CD4-positive, alpha-beta T cell treated with Interleukin-1 beta for 1 hour (primary cell): ENCODE data around the gene SLC35F1.
"Not testable (repeated sequence)": the region's sequence is repeated elsewhere in the genome, so short reads cannot be mapped to it uniquely, and the experiment has no call there.

Experiments used
- DNase-seq, 2 donors: peaks; one replicate each; pipeline ENCODE4 v3.0.0-alpha.2; 2020 to 2022

SLC35F1 gene

DNA sequence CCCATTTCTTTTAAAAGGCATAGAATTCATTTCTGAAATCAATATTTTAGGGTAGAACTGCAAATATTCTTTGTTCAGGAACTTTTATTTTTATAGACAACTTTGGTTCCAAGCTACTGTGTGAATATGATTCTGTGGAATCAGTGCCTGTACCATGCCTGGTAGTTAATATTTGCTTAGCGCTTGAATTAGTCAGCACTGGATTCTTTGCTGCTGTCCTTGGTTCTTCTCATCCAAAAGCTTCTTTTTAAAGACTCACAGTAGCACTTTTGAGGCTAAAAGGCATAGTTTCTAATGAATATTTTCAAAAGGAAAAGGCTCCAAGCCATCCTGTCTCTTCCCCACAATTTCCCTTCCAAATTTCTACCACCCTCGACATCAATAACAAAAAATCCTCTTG lies 109.5 kb downstream of the SLC35F1 start:
- DNase-seq: no peak

DNA sequence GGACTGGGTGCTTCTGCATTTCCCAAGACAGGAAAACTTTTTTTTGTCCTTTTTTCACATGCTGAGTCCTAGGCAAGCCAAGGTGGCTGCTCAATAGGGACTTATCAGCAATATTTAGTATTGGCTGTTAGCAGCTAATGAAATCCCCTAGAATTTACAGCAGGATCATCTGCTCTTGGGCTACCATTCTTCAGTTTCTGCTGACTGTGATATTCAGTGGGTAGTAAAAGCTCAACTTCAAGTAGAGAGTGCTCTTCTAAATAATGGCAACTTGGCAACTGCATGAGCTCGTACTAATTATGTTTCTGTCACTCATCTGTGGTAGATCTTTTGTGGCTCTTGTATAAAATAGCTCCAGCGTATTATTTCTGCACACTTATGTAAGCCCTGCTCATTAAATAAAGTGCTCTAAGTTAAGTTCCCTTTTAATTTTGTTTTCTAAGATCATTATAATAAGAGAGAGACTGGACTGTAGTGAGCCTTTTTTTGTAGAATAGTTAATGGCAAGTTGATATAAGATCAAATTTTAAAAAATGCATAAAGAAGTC lies 110.3 kb downstream of the SLC35F1 start:
- no peak for DNase-seq

DNA sequence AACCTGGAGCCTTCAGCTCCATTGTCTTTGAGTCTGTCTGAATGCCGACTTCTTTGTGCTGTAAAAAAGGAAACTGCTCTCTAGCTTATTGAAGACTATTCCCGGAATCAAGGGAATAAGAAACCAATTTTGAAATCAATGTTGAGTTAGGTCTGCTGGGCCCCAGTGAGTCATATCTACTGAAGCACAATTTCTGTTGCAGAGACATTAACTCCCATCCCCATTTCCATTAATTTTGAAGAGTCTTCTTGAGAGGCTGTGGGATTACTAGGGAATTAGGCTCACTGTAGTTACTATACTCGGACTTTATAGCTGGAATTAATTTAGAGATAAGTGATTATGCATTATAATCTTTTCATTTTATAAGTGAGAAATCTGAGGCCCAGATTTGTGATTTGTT lies 116.7 kb downstream of the SLC35F1 start:
- no peak for DNase-seq

DNA sequence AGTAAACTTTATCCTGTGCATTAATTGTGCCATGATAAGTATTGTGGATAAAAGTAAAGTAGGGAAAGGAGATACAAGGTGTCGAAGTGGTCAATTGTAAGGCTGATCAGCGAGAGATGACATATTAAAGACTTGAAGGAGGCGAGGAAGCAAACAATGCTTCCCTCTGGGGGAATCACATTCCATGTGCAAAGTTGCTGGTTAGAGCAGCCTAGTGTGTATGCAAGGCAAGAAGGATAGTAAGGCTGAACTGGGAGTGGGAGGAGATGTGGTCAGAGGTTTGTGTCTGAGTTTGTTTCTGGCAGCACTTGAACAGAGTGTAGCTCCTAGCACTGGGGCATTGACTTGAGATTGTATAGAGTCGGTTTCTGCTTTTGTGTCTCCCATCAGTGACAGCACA lies 122.9 kb downstream of the SLC35F1 start:
- no peak for DNase-seq

DNA sequence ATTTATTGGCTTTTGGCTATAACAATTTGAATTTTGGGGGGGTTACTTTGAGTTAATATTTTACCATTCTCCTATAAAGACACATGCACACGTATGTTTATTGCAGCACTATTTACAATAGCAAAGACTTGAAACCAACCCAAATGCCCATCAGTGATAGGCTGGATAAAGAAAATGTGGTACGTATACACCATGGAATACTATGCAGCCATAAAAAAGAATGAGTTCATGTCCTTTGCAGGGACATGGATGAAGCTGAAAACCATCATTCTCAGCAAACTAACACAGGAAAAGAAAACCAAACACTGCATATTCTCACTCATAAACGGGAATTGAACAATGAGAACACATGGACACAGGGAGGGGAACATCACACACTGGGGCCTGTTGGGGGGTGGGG lies 130.4 kb downstream of the SLC35F1 start:
- DNase-seq: not testable (repeated sequence)

DNA sequence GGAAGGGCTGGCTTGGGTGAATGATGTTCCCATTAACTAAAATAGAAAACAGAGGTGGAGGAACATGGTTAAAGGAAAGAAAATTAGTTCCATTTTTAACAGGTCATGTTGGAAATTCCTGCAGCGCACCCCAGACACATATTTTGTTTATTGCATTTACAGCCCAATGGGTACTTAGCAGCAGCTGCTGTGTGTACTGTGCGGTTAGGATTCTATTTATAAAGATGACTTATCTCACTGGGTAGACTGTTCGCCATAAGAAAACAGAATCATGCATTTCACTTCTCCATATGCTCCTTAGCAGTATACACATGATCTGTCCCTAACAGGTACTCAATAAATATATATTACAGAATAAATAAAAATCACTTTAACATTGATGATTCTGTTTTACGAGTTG lies 135.8 kb downstream of the SLC35F1 start:
- no peak for DNase-seq

DNA sequence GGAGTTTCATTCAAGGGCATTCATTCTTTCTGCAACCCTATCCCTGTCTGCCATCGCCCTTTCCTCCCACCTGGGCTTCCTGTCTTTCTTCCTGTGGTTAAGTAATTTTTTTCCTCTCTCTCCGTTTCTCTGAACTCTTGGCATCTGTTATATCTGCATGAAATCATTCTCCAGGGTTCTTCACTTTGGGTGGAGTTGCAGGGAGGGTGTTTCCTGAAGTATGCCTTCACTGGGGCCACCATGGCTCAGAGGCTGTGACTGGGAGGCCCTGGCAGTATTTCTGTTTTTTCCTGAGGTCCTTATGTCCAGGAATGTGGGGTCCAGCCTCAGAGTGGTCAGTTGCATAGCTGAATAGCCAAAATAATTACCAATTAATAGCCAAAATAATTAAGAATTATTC lies 137.2 kb downstream of the SLC35F1 start:
- no peak for DNase-seq

DNA sequence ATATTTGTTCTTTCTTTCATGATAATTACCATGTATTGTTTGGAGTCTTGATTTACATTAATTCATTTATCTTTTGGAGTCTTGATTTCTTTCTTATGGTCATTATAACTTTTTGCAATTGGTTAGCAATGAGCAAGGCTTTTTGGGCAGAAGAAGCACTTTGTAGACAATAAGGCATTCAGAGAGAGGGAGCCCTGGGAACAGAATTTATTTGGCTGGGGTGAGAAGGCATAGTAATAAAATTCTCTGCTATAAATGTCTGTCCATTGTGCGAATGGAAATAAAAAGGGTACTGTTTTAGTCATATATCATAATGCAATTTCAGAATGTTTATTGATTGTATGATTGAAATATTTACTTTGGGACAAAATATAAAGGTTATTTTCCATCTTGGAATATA lies 147.0 kb downstream of the SLC35F1 start:
- DNase-seq: no peak

DNA sequence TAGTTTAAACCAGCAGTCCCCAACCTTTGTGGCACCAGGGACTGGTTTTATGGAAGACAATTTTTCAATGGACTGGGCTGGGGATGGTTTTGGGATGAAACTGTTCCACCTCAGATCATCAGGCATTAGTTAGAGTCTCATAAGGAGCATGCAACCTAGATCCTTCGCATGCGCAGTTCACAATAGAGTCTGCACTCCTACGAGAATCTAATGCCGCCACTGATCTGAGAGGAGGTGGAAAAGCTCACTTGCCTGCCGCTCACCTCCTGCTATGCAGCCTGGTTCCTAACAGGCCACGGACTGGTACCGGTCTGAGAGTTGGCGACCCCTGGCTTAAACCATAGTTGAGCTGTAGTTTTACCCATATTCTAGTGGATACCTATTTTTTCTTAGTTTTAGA lies 154.6 kb downstream of the SLC35F1 start:
- no peak for DNase-seq

DNA sequence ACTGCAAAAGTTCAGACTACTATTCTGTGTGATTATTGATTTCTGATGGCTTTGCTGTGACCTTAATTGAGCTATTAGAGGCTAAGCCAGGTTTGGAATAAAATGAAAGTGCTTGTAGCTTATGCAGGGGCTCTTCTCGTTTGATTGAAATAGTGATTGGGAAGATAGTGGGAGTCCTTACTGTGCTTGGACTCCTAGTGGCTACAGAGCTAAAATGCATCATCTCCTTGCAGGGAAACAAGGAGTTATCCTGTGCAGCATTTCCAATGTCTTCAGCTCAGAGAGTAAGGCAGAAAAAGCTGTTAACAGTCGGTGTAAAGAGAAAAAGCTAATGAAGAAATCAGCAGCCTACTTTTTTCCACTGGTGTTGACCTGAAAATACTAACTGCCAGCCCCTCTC lies 173.5 kb downstream of the SLC35F1 start:
- DNase-seq: no peak

DNA sequence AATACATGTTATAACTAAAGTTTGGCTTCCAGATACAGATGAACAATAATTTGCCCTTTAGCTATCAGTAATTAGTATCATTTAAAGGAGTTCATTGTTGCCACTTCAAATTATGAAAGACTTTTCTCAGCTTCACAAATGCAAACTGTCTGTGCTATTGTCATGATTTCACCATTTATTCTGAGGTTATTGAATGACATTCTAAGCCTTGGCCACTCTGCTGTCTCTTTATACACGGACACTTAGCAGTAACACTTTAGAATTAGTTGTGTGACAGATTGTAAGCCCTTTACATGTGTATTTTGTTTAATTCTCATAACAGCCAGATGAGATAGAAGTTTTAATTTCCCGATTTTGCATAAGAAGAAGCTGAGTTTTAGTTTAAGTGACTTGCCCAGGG lies 176.6 kb downstream of the SLC35F1 start:
- DNase-seq: no peak

DNA sequence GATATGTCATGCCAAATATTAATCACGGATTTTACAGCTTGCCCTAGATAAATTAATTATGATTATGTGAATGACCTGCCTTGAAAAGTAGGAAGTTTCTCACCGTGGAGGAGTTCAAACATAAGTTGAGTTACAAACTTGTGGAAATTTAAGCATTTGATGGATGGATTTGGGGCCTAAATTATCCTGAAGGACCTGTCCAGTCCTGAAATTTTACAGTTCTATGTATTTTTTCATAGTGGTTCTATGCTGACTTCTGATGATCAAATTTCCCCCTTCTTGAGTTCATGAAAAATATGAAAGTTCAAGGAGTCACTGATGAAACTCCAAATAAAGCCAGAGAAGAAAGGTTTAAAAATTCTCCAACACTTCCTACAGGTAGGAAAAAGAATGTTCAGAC lies 178.6 kb downstream of the SLC35F1 start:
- no peak for DNase-seq

DNA sequence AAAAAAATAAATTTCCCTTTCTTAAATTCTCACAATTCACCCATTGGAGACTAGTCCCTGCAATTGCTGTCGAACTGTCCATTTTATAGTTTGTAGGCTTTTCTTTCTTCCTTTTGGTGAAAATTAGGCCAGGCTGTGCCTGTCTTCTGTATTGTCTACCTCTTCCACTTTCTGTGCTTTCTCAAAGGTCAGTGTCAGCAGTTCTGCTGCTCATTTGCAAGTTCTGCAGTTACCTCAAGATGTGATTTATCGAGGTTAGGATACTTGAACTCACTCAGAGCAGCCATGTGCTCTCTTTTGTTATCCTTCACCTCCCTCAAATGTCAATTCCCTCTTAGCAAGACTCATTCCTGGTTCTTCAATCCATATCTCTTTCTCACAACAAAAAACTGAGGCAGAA lies 179.1 kb downstream of the SLC35F1 start:
- no peak for DNase-seq

DNA sequence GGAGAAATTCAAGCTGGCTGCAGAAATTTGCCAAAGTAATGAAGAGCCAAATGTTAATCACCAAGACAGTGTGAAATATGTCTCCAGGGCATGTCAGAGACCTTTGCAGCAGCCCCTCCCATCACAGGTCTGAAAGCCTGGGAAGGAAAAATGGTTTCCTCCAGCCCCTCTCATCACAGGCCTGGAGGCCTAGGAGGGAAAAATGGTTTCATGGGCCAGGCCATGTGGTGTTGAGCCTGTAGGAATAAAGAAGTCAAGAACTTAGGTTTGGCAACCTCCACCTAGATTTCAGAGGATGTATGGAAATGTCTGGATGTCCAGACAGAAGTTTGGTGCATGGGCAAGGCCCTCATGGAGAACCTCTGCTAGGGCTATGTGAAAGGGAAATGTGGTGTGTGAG lies 185.0 kb downstream of the SLC35F1 start:
- DNase-seq: no peak

DNA sequence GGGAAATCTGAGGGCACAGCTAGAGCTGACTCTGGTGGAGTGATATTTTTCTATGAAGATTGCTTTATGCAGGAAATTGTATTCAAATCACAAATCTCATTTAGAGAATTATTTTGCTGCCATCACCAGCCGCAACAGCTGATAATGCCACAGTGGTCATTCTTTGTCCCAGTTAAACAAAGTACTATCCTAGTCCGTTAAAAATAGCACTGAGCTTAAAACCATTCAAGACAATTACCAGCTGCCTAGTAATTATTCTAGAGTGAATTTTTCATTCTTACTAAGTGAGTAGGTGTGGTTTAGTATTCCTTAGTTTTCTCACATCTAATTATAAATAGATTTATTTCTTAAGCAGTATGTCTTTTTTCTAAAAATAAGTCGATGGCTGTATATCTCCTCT lies 190.5 kb downstream of the SLC35F1 start:
- DNase-seq: no peak

DNA sequence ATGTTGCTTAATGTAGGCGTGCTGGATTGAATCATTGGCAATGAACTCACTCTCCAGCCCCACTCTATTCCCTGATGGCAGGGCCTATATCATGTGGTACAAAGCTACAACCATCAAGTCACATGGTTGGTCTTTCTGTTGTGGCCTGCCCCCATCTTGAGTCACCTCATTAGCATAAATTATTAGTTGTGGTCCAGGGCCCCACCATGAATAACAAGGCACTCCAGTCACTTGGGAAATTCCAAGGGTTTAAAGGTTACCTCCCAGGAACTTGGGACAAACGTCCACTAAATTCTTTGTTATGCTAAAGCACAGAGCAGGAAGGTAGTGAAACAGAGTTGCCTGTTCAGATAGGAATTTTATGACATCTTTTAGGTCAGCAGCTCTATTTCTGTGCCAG lies 193.7 kb downstream of the SLC35F1 start:
- no peak for DNase-seq

DNA sequence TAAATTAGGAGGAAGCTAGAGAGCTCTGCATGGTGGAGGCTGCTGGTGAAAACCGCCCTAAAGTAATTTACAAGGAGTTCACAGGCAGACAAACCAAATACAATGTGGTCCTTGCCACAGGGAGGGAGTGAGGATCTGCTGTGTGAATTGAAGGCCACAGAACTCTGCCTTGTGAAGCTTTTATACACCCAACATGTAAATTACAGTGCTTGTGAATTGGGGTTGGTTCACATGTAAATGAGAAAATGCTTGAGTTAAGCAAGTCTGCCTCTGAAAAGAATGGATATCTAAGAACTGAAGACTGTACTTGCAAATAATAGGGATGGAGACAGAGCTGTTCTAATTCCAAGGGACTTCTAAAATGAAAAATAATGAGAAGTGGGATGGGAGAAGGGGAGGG lies 194.2 kb downstream of the SLC35F1 start:
- no peak for DNase-seq

DNA sequence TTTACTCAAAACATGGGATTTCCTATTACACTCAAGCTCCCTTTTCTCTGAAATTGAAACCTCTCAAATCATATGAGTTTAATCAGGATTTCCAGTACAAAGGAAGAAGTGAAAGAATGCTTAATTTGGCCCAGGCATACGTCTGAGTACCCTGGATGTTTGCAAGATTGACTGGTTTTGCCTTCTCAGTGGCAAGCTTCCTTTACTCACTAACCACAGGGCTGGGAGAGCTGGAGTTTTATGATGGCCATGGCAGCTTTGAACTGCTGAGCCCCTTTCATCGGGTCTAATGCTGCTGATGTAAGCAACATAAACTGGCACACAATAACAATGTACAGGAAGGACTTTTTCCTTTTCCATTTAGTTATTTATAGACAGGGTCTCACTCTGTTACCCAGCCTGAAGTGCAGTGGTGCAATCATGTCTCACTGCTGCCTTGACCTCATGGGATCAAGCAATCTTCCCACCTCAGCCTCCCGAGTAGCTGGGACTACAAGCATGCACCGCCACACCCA lies 194.8 kb downstream of the SLC35F1 start:
- no peak for DNase-seq

DNA sequence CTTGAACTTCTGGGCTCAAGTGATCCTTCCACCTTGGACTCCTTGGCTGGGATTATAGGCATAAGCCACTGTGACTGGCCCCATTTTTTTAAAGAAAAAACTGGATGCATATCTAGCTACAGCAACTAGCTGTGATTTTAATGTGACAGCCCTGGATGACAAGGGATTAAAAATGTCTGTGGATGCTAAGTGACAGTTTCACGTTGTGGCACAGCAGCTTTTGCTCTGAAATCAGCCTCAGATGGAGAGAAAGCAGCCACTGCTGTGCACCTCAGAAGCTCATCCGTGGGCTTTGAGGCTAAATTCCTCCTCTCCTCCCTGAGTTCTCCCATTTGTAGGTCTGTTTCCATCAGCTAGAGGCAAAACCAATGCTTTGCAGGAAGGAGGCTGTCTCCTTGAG lies 195.3 kb downstream of the SLC35F1 start:
- no peak for DNase-seq

DNA sequence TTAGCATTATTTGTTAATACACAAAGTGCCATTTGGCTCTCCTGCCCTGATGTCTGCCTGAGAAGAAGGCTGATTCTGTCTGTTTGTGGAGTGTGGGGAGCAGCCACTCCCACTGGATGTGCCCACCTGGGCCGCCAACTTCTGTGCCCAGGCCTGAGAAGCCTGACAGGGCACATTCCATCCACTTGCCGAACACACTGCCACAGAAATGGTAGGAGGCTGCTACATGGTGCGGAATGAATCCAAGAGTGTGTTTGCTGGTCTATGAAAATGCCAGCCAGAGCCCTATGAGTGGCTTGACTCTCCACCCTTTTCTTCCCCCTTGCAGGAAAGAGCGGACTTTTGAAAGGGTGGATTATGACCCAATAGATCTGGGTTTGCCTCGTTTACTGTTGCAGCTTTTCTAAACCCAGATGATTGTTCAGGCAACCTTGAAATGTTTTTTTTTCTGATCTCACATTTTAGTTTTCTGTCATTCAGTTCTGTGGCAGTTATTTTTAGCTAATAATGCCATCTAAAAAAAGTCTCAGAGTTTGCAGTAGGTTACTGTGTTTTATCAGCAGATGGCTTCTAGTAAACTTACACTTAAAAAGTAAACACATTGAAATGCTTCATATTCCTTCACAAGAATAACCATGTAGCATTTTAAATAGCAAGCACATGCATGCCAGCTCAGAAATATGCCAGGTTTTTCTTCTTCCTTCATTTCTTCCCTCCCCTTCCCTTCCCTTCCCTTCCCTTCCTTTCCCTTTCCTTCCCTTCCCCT lies 196.5 kb downstream of the SLC35F1 start:
- no peak for DNase-seq

DNA sequence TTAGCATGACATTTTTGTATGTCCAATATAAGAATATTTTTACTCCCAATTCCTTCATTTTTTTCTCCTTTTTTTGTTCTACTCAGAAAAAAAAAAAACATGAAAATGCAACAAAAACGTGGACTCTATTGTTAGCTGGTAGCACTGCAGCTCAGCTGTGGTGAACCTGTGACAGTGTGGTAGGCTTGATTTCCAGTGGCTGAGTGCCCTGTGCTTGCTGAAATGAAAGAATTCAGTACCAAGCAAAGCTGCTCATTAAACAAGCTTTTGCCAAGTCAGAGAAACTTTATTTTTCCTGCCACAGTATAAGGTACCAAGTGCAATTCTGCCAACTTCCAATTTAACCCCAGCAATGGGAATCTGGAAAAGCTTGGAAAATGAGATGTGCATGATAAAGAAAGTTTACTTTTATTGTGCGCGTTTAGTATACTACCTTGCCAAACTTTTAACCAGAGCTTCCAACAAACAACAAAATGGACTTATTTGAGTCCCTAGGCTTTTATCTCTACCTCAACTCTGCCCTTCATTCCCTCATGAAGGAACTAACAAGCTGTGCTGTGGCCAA lies 215.2 kb downstream of the SLC35F1 start:
- no peak for DNase-seq

DNA sequence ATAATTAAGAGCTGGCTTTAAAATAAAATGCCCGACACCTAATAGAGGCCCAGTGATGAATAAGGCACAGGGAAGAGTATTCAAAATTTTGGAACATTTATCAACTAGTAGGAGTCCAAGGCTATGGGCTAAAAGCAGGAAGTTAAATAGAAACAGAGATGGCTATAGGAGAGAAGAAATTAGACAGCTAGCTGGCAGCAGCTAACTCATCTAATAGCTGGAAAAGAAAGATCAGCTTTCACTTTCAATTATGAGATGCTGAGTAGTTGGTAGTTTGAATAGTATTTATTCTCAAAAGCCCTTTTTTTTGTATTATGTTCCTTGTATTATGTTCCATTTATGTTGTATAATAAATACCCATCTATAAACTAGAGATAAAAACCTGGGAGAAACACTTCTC lies 215.7 kb downstream of the SLC35F1 start:
- no peak for DNase-seq

DNA sequence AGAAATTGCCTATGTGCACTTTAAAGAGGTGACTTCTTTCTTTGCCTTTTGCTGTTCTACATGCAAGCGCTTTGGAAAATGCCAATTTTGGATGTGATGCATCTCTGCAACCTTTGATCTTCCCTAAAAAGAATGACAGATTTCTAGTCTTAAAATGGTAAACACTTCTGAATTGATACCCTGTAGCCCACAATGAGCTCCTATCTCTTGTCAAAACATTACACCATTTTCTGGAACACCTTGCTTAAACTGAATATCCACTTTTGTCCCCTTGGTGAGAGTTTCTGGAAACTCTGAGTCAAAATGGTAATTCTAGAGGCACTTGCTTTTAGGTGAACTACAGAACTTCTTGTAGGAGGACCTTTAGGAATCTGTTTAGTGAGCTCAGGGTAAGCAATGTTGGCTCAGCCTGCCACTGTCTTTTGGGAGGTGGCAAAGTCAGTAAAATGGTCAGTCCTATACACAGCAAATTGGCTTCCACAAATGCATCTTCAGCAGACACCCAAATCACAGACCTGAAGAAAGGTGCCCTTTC lies 216.5 kb downstream of the SLC35F1 start:
- DNase-seq: no peak

DNA sequence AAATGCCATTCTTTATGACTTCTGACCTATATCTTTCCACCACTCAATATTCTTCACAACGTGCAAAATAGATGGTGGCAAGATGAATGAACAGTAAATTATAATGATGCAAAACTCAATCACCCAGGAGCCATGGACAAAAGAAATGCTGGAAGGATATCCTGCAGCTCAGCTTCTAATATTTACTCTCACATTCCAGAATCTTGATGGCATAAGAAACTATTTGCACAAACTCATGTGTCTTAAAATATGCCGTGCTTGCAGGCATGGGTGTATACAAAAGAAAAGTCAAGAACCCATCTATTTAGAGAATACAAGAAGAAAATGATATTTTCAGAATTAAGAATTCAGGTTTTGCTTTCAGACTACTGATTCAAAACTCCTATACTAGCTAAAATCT lies 217.8 kb downstream of the SLC35F1 start:
- DNase-seq: no peak
